Activated CD8-positive, alpha-beta T cell treated with anti-CD3 and anti-CD28 coated beads for 36 hours (primary cell): ENCODE data around the gene S100B. TPM values are rescaled to one million over a fixed set of nuclear protein-coding genes. Genes with fewer than 3 reads are reported as not detected.
A peak's percentile ranks its signal among the peaks of the same experiment; 100 is the strongest.

ENCODE experiments used
- ATAC-seq: fragments of 200-7000 bp; cut with Tn5 transposase; one replicate; pipeline ENCODE4 v1.10.0; 2021; ENCODE audit warnings: mild to moderate bottlenecking, moderate library complexity
- CTCF ChIA-PET: fragments of 350-600 bp; sonication (Branson Sonifier 250); formaldehyde crosslinking; loops from one replicate; lab custom pipeline; 2021; ENCODE audit warnings: antibody characterized with exemption; lab: Charles Lee
- POLR2A ChIA-PET: fragments of 350-600 bp; sonication (Branson Sonifier 250); formaldehyde crosslinking; loops from one replicate; lab custom pipeline; 2021; ENCODE audit warnings: antibody characterized with exemption; lab: Charles Lee
- DNase-seq: peaks from one replicate; pipeline ENCODE4 v3.0.0-alpha.2; 2020
- H3K27ac Mint-ChIP-seq: one replicate; pipeline ENCODE4 v1.8.0; 2021; ENCODE audit warnings: mild to moderate bottlenecking, mixed read lengths
- H3K27me3 Mint-ChIP-seq: one replicate; pipeline ENCODE4 v1.8.0; 2021; ENCODE audit warnings: mixed read lengths
- H3K36me3 Mint-ChIP-seq: one replicate; pipeline ENCODE4 v1.8.0; 2021; ENCODE audit warnings: low read depth, mixed read lengths
- H3K4me1 Mint-ChIP-seq: one replicate; pipeline ENCODE4 v1.8.0; 2021; ENCODE audit warnings: low read depth, mixed read lengths
- H3K4me3 Mint-ChIP-seq: one replicate; pipeline ENCODE4 v1.8.0; 2021; ENCODE audit warnings: mild to moderate bottlenecking, moderate library complexity, mixed read lengths
- H3K9me3 Mint-ChIP-seq: one replicate; pipeline ENCODE4 v1.8.0; 2021; ENCODE audit warnings: mixed read lengths
- CTCF ChIP-seq: fragments of 200-600 bp; IDR thresholded peaks from one replicate; pipeline ENCODE4 v1.8.0; 2022; ENCODE audit warnings: antibody characterized with exemption, mild to moderate bottlenecking
- intact Hi-C: fragments of 100-400 bp; cut with micrococcal nuclease; formaldehyde crosslinking; loops from one replicate; pipeline ENCODE4 v1.10.0; 2022
- total RNA-seq, 2 experiments: library from RNA; stranded (reverse); gene quantifications; one replicate each; pipeline ENCODE4 v1.2.3, GENCODE V29; 2021

Gene S100B
- 1 to 10 TPM; 2.7 to 3.0 TPM for total RNA-seq

DNA sequence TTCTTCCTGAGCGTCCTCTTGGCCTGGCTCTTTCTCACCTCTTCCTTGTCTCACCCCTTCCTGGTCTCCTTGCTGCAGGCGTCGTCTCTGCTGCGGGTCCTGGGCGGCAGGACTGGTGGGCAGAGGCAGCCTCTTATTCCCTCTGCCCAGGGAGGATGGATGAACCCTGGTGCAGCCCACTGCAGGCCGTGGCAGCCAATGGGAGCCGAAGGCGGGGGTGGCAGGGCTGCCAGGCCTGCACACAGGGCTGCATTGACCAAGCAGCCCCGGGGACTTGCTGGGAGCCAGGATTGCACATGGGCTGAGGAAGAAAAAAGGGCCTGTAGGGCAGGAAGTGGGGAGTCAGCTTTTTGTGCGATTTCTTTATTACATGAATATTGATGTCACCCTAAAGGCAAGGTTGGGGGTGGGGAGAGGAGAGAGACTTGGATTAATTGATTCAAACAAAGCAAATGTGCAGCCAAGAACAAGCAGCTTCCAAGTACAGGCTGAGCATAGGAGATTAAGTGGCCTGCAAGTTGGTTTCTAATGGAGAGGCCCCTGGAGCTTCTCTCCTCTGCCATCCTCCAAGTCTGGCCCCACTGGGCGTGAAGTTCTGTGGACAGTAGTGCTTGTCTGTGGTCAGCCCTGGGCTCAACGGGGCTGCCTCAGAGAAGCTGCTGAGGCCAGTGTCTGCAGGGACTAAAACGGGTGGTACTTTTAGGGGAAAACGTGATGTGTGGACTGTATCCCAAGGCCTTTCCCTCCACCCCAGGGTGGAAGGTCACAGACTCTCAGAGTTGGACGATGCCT, at the start of gene S100B:
TSS of gene S100B (minus strand) at position 108 of the 792 bp plus-strand sequence. CDS start 2,667 bp downstream, outside the sequence.
- intact Hi-C loops, result no loop called here
- no peaks in the 10 kb centered on the region for H3K27me3 Mint-ChIP-seq
- H3K4me1 Mint-ChIP-seq, result peaks cover 42% of the 10 kb centered on the region
- ATAC-seq (peak; percentile 64), DNase-seq (peak; percentile 33)
- H3K4me3 Mint-ChIP-seq, result peak within 1 kb of the TSS; percentile 69
- POLR2A ChIA-PET, result interaction anchor here (0.7 to 1.7 kb wide), 6 partner anchors 8 to 110 kb away, joined by 4 to 19 read pairs (median 5); partner anchors contain the start of gene PRMT2
- H3K36me3 Mint-ChIP-seq, result no peaks in the 10 kb centered on the region
- H3K27ac Mint-ChIP-seq, result peak within 1 kb of the TSS; percentile 82
- peaks cover under 1% of the 10 kb centered on the region for H3K9me3 Mint-ChIP-seq
- TF ChIP-seq CTCF, result no peak
- CTCF ChIA-PET, result no interaction called here

GRCh38 chr21:46651121-46651520, 46.2 kb upstream of the S100B start:
- no peak for TF ChIP-seq CTCF
- H3K27ac Mint-ChIP-seq, result peak overlapping the region; percentile 40
- ChIA-PET CTCF (interaction anchor here (1.5 kb wide), 1 partner anchor 10 kb away, joined by 4 read pairs; no protein-coding TSS in a partner anchor), POLR2A (interaction anchor here (1.1 to 1.6 kb wide), 2 partner anchors 15 to 17 kb away, joined by 3 to 5 read pairs; partner anchors contain the start of gene PRMT2)
- peaks cover 19% of the 10 kb centered on the region for H3K9me3 Mint-ChIP-seq
- intact Hi-C loops, result no loop called here
- no peak for DNase-seq
- ATAC-seq, result no peak
- peaks cover 26% of the 10 kb centered on the region for H3K4me1 Mint-ChIP-seq
- no peaks in the 10 kb centered on the region for H3K27me3 Mint-ChIP-seq
- H3K36me3 Mint-ChIP-seq, result peaks cover 94% of the 10 kb centered on the region
- H3K4me3 Mint-ChIP-seq, result no peak overlapping the region

DNA sequence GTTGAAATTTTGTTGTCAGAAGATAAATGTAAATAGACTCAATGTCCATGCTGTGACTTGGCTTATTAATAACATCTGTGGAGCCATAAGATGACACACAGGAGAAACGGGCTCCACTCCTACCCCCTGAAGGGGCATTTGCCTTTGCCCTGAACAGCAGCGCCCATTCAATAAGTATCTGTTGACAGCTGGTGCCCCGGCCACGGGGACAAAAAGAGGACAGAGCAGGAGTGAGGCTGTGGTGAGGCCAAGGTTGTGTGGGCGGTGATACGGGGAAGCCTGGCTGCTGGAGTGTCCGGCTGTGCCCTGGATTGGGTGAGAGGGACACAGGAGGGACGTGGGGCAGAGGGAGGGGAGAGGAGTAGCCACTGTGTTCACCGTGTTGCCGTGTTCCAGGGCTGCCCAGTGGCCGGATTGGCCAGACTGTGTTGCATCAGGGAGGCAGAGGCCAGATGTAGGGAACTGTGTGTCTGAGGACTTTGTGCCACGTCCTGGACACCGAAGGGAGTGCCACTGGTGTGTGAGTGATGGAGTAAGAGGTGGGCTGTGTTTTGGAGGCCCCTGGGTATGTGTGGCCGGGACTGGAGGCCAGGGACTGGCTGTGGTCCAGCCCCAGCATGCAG, 45.7 kb upstream of the S100B start:
- intact Hi-C loops, result no loop called here
- ChIA-PET POLR2A (interaction anchor here (1.6 kb wide), 1 partner anchor 14 kb away, joined by 5 read pairs; the partner anchor contains the start of gene PRMT2), CTCF (no interaction called here)
- H3K27me3 Mint-ChIP-seq, result no peaks in the 10 kb centered on the region
- H3K9me3 Mint-ChIP-seq, result peaks cover 14% of the 10 kb centered on the region
- peak overlapping the region; percentile 40 for H3K27ac Mint-ChIP-seq
- H3K4me1 Mint-ChIP-seq, result peaks cover 29% of the 10 kb centered on the region
- DNase-seq, result no peak
- H3K4me3 Mint-ChIP-seq, result no peak overlapping the region
- H3K36me3 Mint-ChIP-seq, result peaks cover 93% of the 10 kb centered on the region
- no peak for ATAC-seq
- no peak for TF ChIP-seq CTCF

- POLR2A ChIA-PET, result no interaction called here
- no peaks in the 10 kb centered on the region for H3K27me3 Mint-ChIP-seq
- no peak for TF ChIP-seq CTCF
- H3K36me3 Mint-ChIP-seq, result peaks cover 90% of the 10 kb centered on the region
- intact Hi-C loops, result no loop called here
- H3K9me3 Mint-ChIP-seq, result peaks cover 8% of the 10 kb centered on the region
- peaks cover 29% of the 10 kb centered on the region for H3K4me1 Mint-ChIP-seq
- CTCF ChIA-PET, result no interaction called here
- ATAC-seq, result no peak
- no peak overlapping the region for H3K4me3 Mint-ChIP-seq
- H3K27ac Mint-ChIP-seq, result no peak overlapping the region
- DNase-seq, result no peak
Measured at GRCh38 chr21:46649356-46649755, 44.5 kb upstream of the S100B start.
